ENCODE data around the gene B9D2.
A peak's percentile ranks its signal among the peaks of the same experiment; 100 is the strongest.

B9D2 gene

DNA sequence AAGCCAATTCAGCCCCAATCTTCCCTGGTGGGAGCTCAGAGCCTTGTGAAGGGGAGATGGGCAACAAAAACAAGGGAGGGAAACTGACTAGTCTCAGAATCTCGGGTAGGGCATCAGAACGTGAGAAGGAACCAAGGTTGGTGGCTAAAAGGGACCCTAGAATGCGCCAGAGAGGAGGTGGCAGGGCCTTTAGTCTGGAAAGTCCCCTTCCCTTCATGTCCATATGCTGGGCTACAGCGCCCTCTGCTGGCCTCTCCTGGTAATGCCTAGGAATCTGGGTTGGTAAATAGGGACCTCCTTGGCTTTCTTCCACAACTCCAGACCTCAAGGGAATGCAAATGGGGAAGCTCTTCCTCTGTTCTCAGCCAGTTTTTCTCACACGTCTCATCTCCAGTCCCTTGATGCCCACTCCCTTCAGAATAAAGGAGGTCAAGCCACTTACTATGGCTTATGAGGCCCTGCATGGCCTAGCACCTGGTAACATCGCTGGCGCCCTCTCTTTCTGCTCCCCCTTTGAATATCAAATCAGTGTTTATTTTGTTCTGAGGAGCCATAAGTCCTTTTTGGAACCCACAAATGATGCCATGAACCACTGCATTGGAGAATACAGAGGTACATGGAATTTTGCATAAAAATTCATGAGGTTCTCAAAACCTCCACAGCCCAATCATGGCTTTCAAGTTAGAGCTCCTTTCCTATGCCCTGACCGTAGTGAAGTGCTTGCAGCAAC lies 55.3 kb downstream of the B9D2 start:
- DNase-seq: peak; percentile 94

DNA sequence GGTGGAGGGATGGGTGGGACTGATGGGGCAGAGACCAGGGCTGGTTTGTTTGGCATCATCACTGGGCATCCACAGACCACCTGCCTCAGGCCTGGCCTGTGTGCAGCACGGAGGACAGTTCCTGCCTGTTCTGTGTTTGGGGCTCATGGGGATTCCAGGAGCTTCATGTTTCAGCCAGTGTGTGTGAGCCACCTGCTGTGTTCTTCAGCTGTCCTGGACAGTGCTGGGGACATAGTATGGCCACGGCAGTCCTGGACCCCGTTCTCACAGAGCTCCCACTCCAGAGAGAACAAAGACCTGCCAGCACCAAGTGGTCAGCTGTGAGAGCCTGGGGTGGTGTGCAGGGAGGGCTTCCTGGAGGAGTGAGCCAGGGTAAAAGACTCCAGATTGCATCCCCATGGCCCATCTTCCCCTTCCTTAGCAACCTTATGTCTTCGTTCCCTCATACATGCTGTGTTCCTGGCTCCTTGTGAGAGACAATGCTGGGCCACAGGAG lies 55.9 kb downstream of the B9D2 start:
- DNase-seq: peak; percentile 64

DNA sequence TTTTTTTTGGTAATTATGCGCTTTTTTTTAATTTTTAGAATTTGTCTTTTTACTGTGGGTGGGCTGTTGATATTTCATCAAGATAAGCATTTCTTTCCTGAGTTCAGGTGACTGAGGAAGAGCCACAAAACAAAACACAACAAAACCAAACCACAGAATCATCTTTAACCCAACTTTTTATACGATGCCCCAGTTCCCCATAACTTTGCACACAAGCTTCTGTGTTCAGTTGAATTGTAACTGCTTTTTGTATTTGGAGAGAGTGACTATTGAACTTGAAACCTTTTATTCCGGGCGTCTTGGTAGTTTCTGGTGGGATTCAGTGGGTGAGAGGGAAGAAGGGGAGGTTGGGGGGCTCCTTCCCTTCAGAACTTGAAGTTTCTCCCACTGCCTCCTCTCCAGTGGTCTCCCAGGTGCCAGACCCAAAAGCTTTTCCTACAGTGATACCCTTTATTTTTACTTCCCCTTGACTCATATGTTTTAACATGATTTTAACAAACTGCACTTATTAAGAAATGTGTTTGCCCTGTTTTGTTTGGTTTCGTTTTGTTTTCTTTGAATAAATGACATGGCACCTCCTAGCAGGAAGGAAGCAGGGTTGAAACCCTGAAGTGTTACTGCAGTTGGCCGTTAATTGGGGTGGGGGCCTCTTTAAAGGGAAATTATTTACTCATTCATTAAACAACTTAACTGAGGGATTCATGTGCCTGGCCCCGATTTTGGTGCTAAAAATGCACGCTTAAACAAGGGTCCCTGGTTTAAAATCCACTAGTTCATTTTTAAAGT lies 56.7 kb downstream of the B9D2 start:
- no peak for DNase-seq

DNA sequence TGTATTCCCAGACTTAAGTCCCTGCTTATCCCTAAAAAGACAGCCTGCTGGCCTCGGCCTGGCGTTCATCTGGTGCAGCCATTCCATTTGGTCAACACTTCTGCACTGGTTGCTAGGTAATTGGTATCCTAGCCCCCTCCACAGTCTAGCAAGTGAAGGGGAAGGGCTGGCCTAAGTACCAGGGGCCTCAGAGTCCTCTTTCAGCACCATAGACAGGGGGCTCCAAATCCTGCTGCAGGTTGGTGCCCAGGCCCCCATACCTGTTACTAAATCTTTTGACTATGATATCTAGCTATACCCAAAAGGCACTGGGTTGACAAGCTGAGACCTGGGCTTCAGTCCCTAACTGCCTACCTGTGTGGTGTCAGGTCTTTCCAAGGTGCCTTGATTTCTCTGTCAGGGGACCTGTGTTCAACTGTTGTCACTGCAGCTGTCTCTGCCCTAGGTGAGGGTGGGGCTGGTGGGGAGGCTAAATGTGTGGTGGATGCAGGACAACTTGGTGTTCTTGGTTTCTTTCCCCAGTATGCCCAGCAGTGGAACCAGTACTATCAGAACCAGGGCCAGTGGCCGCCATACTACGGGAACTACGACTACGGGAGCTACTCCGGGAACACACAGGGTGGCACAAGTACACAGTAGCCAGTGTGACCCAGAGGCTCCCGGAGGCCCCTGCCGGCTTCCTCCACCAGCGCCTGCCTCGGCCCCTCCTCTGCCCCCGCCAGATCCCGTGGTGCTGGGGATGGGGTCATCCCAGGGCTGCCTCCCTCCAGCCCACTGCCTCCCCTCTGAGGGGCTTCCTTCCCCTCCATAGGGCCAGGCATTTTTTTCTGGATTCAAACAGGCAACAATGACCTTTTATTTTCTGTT lies 57.8 kb downstream of the B9D2 start:
- no peak for DNase-seq

DNA sequence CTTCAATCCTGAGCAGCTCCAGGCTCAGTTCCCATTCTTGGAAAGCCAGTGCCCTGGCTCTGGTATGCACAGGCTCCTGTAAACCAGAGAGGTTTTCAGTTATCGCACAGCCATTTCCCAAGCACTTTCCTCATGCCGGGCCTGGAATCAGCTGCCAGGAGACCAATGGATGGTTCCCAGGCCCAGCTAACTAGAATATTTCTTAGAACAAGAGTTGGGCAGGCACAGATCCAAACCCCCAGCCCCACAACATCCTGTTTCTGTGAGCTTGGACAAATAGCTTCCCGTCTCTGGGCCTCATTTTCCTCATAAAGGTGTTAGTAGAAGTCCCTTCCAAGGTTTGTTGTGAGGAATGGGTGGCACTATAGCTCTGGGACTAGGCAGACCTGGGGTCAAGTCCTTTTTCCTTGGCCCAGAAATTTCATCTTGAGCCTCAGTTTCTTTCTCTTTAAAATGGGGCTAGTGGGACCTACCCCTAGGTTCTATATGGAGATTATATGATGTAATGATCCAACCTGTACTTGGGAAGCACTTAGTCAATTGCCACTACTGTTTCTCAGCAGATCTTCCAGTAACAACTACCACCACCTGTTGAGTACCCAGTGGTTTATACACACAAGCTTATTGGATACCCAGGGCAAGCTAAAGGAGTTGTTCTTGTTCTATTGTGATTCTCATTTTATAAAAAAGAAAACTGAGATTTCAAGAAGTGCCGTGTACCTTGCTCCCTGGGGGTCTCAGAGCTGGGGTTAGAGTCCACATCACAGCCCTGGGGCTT lies 59.1 kb downstream of the B9D2 start:
- no peak for DNase-seq
